ENCODE data around the gene TTPAL.

- TF ChIP-seq POLR2A (IDR thresholded peaks at IDR 0.05; ENCODE audit: low read depth, low read length) (no peak), TAF1 (IDR thresholded peaks at IDR 0.05; ENCODE audit: low read depth, low read length) (no peak), SPI1 (IDR thresholded peaks at IDR 0.05; ENCODE audit: low read depth, low read length) (no peak), POLR2AphosphoS5 (IDR thresholded peaks at IDR 0.05; ENCODE audit: low read depth, low read length) (no peak), POU2F2 (IDR thresholded peaks at IDR 0.05; ENCODE audit: low read depth, low read length) (no peak)
These were observed 1.5 kb downstream of the TTPAL start for GRCh38 chr20:44477151-44477550.
